Pancreas (tissue), 10 donors: ENCODE measurements around the gene FRMD4A. TPM values are rescaled to one million over a fixed set of nuclear protein-coding genes. Genes with fewer than 3 reads are reported as not detected.

Experiments
- ATAC-seq, 4 donors: fragments of 200-7000 bp; cut with Tn5 transposase; one replicate each; pipeline versions ENCODE4 v1.8.0 to v1.9.1; 2020; ENCODE audit warnings: mild to moderate bottlenecking in 4 of 4, moderate library complexity in 4 of 4
- DNase-seq, 6 donors: peaks; one replicate each; pipeline ENCODE4 v3.0.0-alpha.2; 2020
- FAIRE-seq: peaks from 2 replicates; lab custom pipeline; 2012; peaks lifted over from hg19 to GRCh38; lab: Jason Lieb, UNC
- H3K27ac ChIP-seq, 4 donors: fragments of 200-600 bp; sonication (generic); 1 replicate in 3 of 4; 2 replicates in 1 of 4; pipeline versions ENCODE4 v1.5.0 to v1.8.0; 2020
- H3K27me3 ChIP-seq, 4 donors: fragments of 200-600 bp; one replicate each; pipeline ENCODE4 v1.8.0; 2021
- H3K36me3 ChIP-seq, 3 donors: fragments of 200-600 bp; sonication (generic) in 1 of 3; one replicate each; pipeline versions ENCODE4 v1.5.0 to v1.8.0; 2020 to 2021
- H3K4me1 ChIP-seq, 3 donors: fragments of 200-600 bp; one replicate each; pipeline ENCODE4 v1.8.0; 2021
- H3K4me3 ChIP-seq, 4 donors: fragments of 200-600 bp; sonication (generic) in 2 of 4; one replicate each; pipeline versions ENCODE4 v1.5.0 to v1.8.0; 2020 to 2021
- H3K9me3 ChIP-seq, 4 donors: fragments of 200-600 bp; one replicate each; pipeline ENCODE4 v1.8.0; 2021
- CTCF ChIP-seq, 4 donors: fragments of 200-600 bp; sonication (generic) in 3 of 4; IDR thresholded peaks; one replicate each; pipeline versions ENCODE4 v1.5.0 to v1.8.0; 2021; ENCODE audit warnings: antibody characterized with exemption in 4 of 4
- WGBS, 2 donors: extraction: QIAGEN DNeasy Blood & Tissue Kit; methylation state at CpG; one replicate each; pipeline ENCODE4 v1.1.7; 2013; 5-methylcytosine and 5-hydroxymethylcytosine counted together
- intact Hi-C, 3 donors: fragments of 100-400 bp; cut with DNase I; formaldehyde crosslinking; loops; one replicate each; pipeline versions ENCODE4 v1.11.1 to v1.14.2; 2022
- polyA plus RNA-seq, 2 donors: library from polyadenylated mRNA; stranded (reverse); fragments of 200-250 nt; gene quantifications; one replicate each; pipeline ENCODE4 v1.2.3, GENCODE V29; 2013
- total RNA-seq, 6 donors: library from RNA; stranded (reverse); fragmentation: NEBNext Ultra II Directional in 4 of 6; extraction: Animal tissue kit (Norgen Biotek cat#: 25700) in 4 of 6; gene quantifications; one replicate each; pipeline versions ENCODE4 v1.2.1 to v1.2.4, GENCODE V29; 2021 to 2023
- donor health status: healthy with polysubstance abuse.
- donor health status: DM: no; HTN: no; CAD: no; lungs with moderate emphysema.
- donor health status: DM: no; HTN: no; CAD: no.
- donor health status: control.
- donor health status: control.
- donor health status: Bipolar disorder and iron deficiency.
- donor health status: DM: yes; HTN: yes; CAD: no.
- donor health status: DM: no; HTN: no; CAD: no.
- donor health status: DM: no; HTN: no; CAD: no.
- donor health status: DM: yes; HTN: yes; CAD: no.

FRMD4A gene
- total and polyA plus RNA-seq, 8 donors: 13.5 to 27.5 (median 18.7) TPM

GRCh38 chr10:13911821-13912520 is 418.8 kb downstream of the FRMD4A start:
- no peak for DNase-seq

GRCh38 chr10:13909516-13910258 is 421.0 kb downstream of the FRMD4A start:
- Histone ChIP-seq H3K9me3 (no peaks in the 10 kb centered on the region), H3K27ac (no peak overlapping the region), H3K4me3 (no peak overlapping the region), H3K27me3 (no peaks in the 10 kb centered on the region), H3K36me3 (no peaks in the 10 kb centered on the region), H3K4me1 (no peaks in the 10 kb centered on the region)
- no peak for DNase-seq
- 87 to 90% methylated on average over 5 of the region's 5 CpGs for WGBS, 2 donors
- no peak for FAIRE-seq
- no peak for TF ChIP-seq CTCF (IDR thresholded peaks at IDR 0.05)
- intact Hi-C loops: no loop called here
- ATAC-seq: no peak

More at GRCh38 chr10:13911821-13912520, 418.8 kb downstream of the FRMD4A start:
- H3K27me3 ChIP-seq: no peaks in the 10 kb centered on the region
- intact Hi-C loops: no loop called here
- no peaks in the 10 kb centered on the region for H3K36me3 ChIP-seq
- H3K4me3 ChIP-seq: no peak overlapping the region
- FAIRE-seq (no peak), ATAC-seq (peak in 2 of 4 donors; percentile 30 to 61)
- H3K27ac ChIP-seq: no peak overlapping the region
- no peaks in the 10 kb centered on the region for H3K4me1 ChIP-seq
- TF ChIP-seq CTCF (IDR thresholded peaks at IDR 0.05): no peak
- no peaks in the 10 kb centered on the region for H3K9me3 ChIP-seq
- WGBS, 2 donors: 90 to 95% methylated on average over 2 of the region's 2 CpGs

GRCh38 chr10:13908475-13908874 is 422.2 kb downstream of the FRMD4A start:
- DNase-seq (no peak), FAIRE-seq (no peak), ATAC-seq (no peak)
- intact Hi-C loops: no loop called here
- Histone ChIP-seq H3K4me3 (no peak overlapping the region), H3K27ac (no peak overlapping the region), H3K36me3 (no peaks in the 10 kb centered on the region), H3K4me1 (no peaks in the 10 kb centered on the region), H3K9me3 (no peaks in the 10 kb centered on the region), H3K27me3 (no peaks in the 10 kb centered on the region)
- TF ChIP-seq CTCF (IDR thresholded peaks at IDR 0.05): no peak
- 90% methylated on average over 4 of the region's 4 CpGs for WGBS, 2 donors

GRCh38 chr10:13907570-13907969 is 423.2 kb downstream of the FRMD4A start:
- no peaks in the 10 kb centered on the region for H3K36me3 ChIP-seq
- no peaks in the 10 kb centered on the region for H3K9me3 ChIP-seq
- no peak for TF ChIP-seq CTCF (IDR thresholded peaks at IDR 0.05)
- DNase-seq: no peak
- H3K27me3 ChIP-seq: no peaks in the 10 kb centered on the region
- no peak for ATAC-seq
- FAIRE-seq: no peak
- intact Hi-C loops: no loop called here
- no peak overlapping the region for H3K4me3 ChIP-seq
- H3K27ac ChIP-seq: no peak overlapping the region
- WGBS, 2 donors: 80 to 86% methylated on average over 6 of the region's 6 CpGs
- no peaks in the 10 kb centered on the region for H3K4me1 ChIP-seq

- FAIRE-seq: no peak
- no peak overlapping the region for H3K27ac ChIP-seq
These were observed 425.4 kb downstream of the FRMD4A start for GRCh38 chr10:13905281-13905680.

More at GRCh38 chr10:13905281-13905680, 425.4 kb downstream of the FRMD4A start:
- Histone ChIP-seq H3K36me3 (no peaks in the 10 kb centered on the region), H3K4me1 (no peaks in the 10 kb centered on the region), H3K27me3 (no peaks in the 10 kb centered on the region), H3K9me3 (no peaks in the 10 kb centered on the region), H3K4me3 (no peak overlapping the region)
- DNase-seq: no peak
- WGBS, 2 donors: 95 to 97% methylated on average over 1 of the region's 1 CpG
- intact Hi-C loops: no loop called here
- no peak for TF ChIP-seq CTCF (IDR thresholded peaks at IDR 0.05)
- ATAC-seq: no peak
